ENCODE results near the gene RBM23. TPM values are rescaled to one million over a fixed set of nuclear protein-coding genes. Genes with fewer than 3 reads are reported as not detected.

Gene RBM23
- total and polyA plus RNA-seq, 9 of the 15 experiments (the other 6 are each of a cell fraction or from before 2014, with no cell fraction given) = 46.0 to 102 (median 58.5) TPM

DNA sequence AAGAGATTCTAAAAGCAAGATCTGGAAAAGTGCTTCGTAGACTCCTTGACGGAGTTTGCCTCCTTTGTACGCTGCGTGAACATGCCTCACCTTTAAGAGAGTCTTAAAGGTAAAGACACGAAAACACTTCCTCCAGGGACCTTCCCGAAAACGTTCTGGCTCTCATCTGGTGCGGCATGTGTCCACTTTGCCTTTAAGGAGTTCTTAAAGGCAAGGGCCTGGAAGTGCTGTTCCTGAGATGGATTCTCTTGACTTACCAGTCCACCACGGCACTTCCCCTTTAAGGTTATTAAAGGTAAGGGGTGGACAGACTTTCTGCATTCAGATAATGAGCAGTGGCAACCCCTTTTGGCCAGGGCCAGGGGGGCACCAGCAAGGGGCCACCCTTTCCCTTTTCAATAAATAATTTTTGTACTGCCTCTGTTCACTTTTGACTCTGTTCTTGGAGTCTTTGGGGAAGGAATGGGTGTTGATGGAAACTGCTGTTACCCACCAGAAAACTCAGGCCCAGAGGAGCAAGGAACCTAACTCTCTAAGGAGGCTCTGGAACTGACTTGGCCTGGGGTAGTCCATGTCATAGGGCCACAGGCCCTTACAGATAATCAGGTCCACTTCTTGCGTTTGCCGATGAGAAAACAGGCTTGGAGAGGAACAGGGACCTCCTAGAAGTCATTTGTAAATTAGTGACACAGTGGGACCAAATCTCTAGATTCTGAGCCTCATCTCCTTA is 31.5 kb downstream of the RBM23 start (continued):
- TF ChIP-seq, protein P1, sequence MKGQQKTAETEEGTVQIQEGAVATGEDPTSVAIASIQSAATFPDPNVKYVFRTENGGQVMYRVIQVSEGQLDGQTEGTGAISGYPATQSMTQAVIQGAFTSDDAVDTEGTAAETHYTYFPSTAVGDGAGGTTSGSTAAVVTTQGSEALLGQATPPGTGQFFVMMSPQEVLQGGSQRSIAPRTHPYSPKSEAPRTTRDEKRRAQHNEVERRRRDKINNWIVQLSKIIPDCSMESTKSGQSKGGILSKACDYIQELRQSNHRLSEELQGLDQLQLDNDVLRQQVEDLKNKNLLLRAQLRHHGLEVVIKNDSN (CRISPR knock-in tag; IDR thresholded peaks at IDR 0.05) = peak; percentile 29; the same call in 1 of the 2 replicates
- TF ChIP-seq FOXM1 (IDR thresholded peaks at IDR 0.05; ENCODE audit: low read depth) (peak; percentile 90), FOXM1 (CRISPR knock-in tag; IDR thresholded peaks at IDR 0.05; ENCODE audit: low read depth) (no peak), SPI1 (IDR thresholded peaks at IDR 0.05; ENCODE audit: borderline replicate concordance, low read depth, low read length) (peak; percentile 98), RBFOX2 (IDR thresholded peaks at IDR 0.05; ENCODE audit: low read depth, low read length) (no peak), SP1 (CRISPR knock-in tag; IDR thresholded peaks at IDR 0.05) (no peak; the same call in 1 of the 2 replicates), CHD1 (IDR thresholded peaks at IDR 0.05; ENCODE audit: low read length) (peak; percentile 9), POLR2AphosphoS5 (IDR thresholded peaks at IDR 0.05; ENCODE audit: control insufficient read depth, insufficient read depth, low read depth, low read length) (no peak), ATF7 (IDR thresholded peaks at IDR 0.05) (peak; percentile 40), ETV6 (IDR thresholded peaks at IDR 0.05; ENCODE audit: borderline replicate concordance in 1 of 2, low read depth in 2 of 2, low read length in 1 of 2) (peak in 1 of 2 experiments; percentile 98; a peak in 2 of 4 replicates), ETV6 (CRISPR knock-in tag; IDR thresholded peaks at IDR 0.05; ENCODE audit: borderline replicate concordance) (no peak), GABPB1 (CRISPR knock-in tag; IDR thresholded peaks at IDR 0.05) (peak; percentile 2; the same call in 1 of the 2 replicates), KDM5B (IDR thresholded peaks at IDR 0.05; ENCODE audit: insufficient replicate concordance, low read depth, low read length) (peak; percentile 40), NR2C2 (CRISPR knock-in tag; IDR thresholded peaks at IDR 0.05) (no peak), NR2C2 (tag; IDR thresholded peaks at IDR 0.05) (peak; percentile 66), EP300 (IDR thresholded peaks at IDR 0.05; ENCODE audit: low read length) (peak; percentile 6; the same call in 1 of the 2 replicates)
- TF ChIP-seq, protein P2, sequence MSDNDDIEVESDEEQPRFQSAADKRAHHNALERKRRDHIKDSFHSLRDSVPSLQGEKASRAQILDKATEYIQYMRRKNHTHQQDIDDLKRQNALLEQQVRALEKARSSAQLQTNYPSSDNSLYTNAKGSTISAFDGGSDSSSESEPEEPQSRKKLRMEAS (CRISPR knock-in tag; IDR thresholded peaks at IDR 0.05) = 0 out of 2 replicates have a peak, but pooled peaks have one; percentile 25
- TF ChIP-seq, protein P3, sequence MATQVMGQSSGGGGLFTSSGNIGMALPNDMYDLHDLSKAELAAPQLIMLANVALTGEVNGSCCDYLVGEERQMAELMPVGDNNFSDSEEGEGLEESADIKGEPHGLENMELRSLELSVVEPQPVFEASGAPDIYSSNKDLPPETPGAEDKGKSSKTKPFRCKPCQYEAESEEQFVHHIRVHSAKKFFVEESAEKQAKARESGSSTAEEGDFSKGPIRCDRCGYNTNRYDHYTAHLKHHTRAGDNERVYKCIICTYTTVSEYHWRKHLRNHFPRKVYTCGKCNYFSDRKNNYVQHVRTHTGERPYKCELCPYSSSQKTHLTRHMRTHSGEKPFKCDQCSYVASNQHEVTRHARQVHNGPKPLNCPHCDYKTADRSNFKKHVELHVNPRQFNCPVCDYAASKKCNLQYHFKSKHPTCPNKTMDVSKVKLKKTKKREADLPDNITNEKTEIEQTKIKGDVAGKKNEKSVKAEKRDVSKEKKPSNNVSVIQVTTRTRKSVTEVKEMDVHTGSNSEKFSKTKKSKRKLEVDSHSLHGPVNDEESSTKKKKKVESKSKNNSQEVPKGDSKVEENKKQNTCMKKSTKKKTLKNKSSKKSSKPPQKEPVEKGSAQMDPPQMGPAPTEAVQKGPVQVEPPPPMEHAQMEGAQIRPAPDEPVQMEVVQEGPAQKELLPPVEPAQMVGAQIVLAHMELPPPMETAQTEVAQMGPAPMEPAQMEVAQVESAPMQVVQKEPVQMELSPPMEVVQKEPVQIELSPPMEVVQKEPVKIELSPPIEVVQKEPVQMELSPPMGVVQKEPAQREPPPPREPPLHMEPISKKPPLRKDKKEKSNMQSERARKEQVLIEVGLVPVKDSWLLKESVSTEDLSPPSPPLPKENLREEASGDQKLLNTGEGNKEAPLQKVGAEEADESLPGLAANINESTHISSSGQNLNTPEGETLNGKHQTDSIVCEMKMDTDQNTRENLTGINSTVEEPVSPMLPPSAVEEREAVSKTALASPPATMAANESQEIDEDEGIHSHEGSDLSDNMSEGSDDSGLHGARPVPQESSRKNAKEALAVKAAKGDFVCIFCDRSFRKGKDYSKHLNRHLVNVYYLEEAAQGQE (IDR thresholded peaks at IDR 0.05; ENCODE audit: borderline replicate concordance) = peak; percentile 80
- TF ChIP-seq, protein P3 (CRISPR knock-in tag; IDR thresholded peaks at IDR 0.05; ENCODE audit: low read depth) = no peak

All from K562 (cell line).